ENCODE results near the gene RNH1.

The RNH1 gene

GRCh38 chr11:454801-455565 lies 52.1 kb downstream of the RNH1 start:
- no peak for DNase-seq

- DNase-seq: no peak
These were observed 53.0 kb downstream of the RNH1 start for GRCh38 chr11:454043-454442.

- no peak for DNase-seq
These were observed 53.5 kb downstream of the RNH1 start for GRCh38 chr11:453564-453963.

GRCh38 chr11:452916-453527 lies 54.0 kb downstream of the RNH1 start:
- DNase-seq: no peak

- DNase-seq: no peak
These were observed 54.8 kb downstream of the RNH1 start for GRCh38 chr11:452203-452744.

GRCh38 chr11:451738-452137 lies 55.3 kb downstream of the RNH1 start:
- no peak for DNase-seq

- DNase-seq: peak; percentile 84
These were observed 56.1 kb downstream of the RNH1 start for GRCh38 chr11:450809-451451.

- peak; percentile 99 for DNase-seq
These were observed 56.9 kb downstream of the RNH1 start, which contains the start of gene PTDSS2 for GRCh38 chr11:449889-450808. Gene PTDSS2, plus strand, starts transcription at chr11:450279. Its CDS starts 177 bp downstream, at chr11:450456.

- DNase-seq: peak; percentile 98
These were observed 58.9 kb downstream of the RNH1 start for GRCh38 chr11:447923-448731.

GRCh38 chr11:446891-447290 lies 60.2 kb downstream of the RNH1 start:
- no peak for DNase-seq

GRCh38 chr11:445765-446588 lies 61.1 kb downstream of the RNH1 start:
- no peak for DNase-seq

Data from eye (tissue), 1 donor.